ENCODE results near the gene OR5B21. TPM values are rescaled to one million over a fixed set of nuclear protein-coding genes. Genes with fewer than 3 reads are reported as not detected.

The OR5B21 gene
- total RNA-seq, 1 experiment from 2014 or later: not detected

DNA sequence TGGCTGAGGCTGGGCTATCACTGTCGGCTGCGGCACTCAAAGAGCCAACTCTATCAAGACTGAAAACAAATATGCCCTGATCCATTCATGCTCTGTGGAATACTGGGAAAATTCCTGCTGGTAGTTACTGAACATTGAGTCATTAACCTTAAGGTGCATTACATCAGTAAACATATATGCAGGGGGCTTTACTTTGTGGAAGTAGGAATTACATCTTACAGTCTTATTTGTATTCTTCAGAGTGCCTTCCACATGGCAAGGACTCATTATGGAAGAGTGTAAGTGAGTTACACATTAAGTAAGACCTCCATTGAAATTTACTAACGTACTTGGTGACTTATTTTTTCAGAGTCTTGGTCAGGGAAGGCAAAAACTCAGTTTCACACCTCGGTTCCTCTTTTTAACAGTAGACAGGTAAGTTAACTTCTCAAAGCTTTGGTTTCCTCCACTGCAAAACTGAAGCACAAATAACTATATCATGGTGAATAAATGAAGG, 4.5 kb downstream of the OR5B21 start:
- no peaks in the 10 kb centered on the region; the same call in 1 of the 2 replicates for H3K4me1 ChIP-seq (ENCODE audit: insufficient read depth, low read length)
- no peaks in the 10 kb centered on the region for H3K9me3 ChIP-seq (ENCODE audit: control insufficient read depth, low read depth, low read length)
- H4K8ac ChIP-seq (replicated peaks; ENCODE audit: insufficient read length, low read depth, low read length): no peak overlapping the region
- H3K27me3 ChIP-seq (ENCODE audit: insufficient read depth, low read length): no peaks in the 10 kb centered on the region
- H2BK120ac ChIP-seq (ENCODE audit: low read depth, low read length, poor library complexity, severe bottlenecking): no peak overlapping the region
- no peak overlapping the region for H2BK15ac ChIP-seq (ENCODE audit: low read depth, low read length)
- H3K9ac ChIP-seq (ENCODE audit: extremely low read depth, insufficient read length, low read length): no peak overlapping the region
- H3T11ph ChIP-seq (ENCODE audit: low read length): no peak overlapping the region
- H4K20me1 ChIP-seq (ENCODE audit: control insufficient read depth, insufficient read depth, insufficient read length): no peaks in the 10 kb centered on the region
- no peaks in the 10 kb centered on the region for H3K23me2 ChIP-seq (ENCODE audit: insufficient read length, low read depth, low read length, poor library complexity, severe bottlenecking)
- H4K91ac ChIP-seq (ENCODE audit: insufficient read length, low read depth, low read length): no peak overlapping the region
- no peaks in the 10 kb centered on the region; the same call in 1 of the 2 replicates for H3K27me3 Mint-ChIP-seq (ENCODE audit: low read depth)
- no peak overlapping the region for H2BK5ac ChIP-seq (ENCODE audit: insufficient read length, low read length)
- no peak overlapping the region for H3K27ac ChIP-seq (ENCODE audit: insufficient read length, low read depth, low read length)
- H3K4me1 Mint-ChIP-seq: peaks cover 0 to 2% of the 10 kb centered on the region in 2 experiments; a peak in 1 of 4 replicates
- TF ChIP-seq, protein P1, sequence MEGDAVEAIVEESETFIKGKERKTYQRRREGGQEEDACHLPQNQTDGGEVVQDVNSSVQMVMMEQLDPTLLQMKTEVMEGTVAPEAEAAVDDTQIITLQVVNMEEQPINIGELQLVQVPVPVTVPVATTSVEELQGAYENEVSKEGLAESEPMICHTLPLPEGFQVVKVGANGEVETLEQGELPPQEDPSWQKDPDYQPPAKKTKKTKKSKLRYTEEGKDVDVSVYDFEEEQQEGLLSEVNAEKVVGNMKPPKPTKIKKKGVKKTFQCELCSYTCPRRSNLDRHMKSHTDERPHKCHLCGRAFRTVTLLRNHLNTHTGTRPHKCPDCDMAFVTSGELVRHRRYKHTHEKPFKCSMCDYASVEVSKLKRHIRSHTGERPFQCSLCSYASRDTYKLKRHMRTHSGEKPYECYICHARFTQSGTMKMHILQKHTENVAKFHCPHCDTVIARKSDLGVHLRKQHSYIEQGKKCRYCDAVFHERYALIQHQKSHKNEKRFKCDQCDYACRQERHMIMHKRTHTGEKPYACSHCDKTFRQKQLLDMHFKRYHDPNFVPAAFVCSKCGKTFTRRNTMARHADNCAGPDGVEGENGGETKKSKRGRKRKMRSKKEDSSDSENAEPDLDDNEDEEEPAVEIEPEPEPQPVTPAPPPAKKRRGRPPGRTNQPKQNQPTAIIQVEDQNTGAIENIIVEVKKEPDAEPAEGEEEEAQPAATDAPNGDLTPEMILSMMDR (conservative IDR thresholded peaks at IDR 0.05): no peak
- no peak overlapping the region for H2AFZ ChIP-seq (ENCODE audit: low read length)
- H3K14ac ChIP-seq (ENCODE audit: insufficient read depth, low read length): no peak overlapping the region
- no peaks in the 10 kb centered on the region for H3K9me3 Mint-ChIP-seq
- H2AK5ac ChIP-seq (ENCODE audit: insufficient read length, low read length): no peak overlapping the region
- no peak overlapping the region for H3K23ac ChIP-seq (ENCODE audit: insufficient read length, low read depth, low read length)
- no peak overlapping the region for H3K4ac ChIP-seq (ENCODE audit: low read depth, low read length)
- no peak overlapping the region for H3K56ac ChIP-seq (ENCODE audit: insufficient read length, low read depth, low read length)
- no CpG with 5 or more reads among the region's 4 CpGs for WGBS (ENCODE audit: extremely low coverage, insufficient read length, low lambda C conversion rate)
- DNase-seq: no peak
- H3K36me3 Mint-ChIP-seq (ENCODE audit: insufficient read depth in 1 of 3, low read depth in 3 of 3): no peaks in the 10 kb centered on the region; a peak in 1 of 7 replicates
- no peak overlapping the region for H3K18ac ChIP-seq (ENCODE audit: insufficient read length, low read depth, low read length)
- H3K79me2 ChIP-seq (ENCODE audit: insufficient read depth, low read length): no peaks in the 10 kb centered on the region
- H2BK20ac ChIP-seq (ENCODE audit: low read depth, low read length, poor library complexity, severe bottlenecking): no peak overlapping the region
- H3K27ac Mint-ChIP-seq: no peak overlapping the region
- H3K4me2 ChIP-seq (ENCODE audit: insufficient read depth, insufficient read length, low read length): no peak overlapping the region
- H4K5ac ChIP-seq (ENCODE audit: insufficient read length, low read depth, low read length): no peak overlapping the region
- H3K79me1 ChIP-seq (ENCODE audit: insufficient read depth, low read depth, low read length, poor library complexity, severe bottlenecking): no peaks in the 10 kb centered on the region
- no peak overlapping the region for H3K4me3 Mint-ChIP-seq
- no peak overlapping the region for H2BK12ac ChIP-seq (ENCODE audit: insufficient read length, low read depth, low read length)

All from H9 (cell line).